ENCODE results near the gene TBC1D22A. TPM values are rescaled to one million over a fixed set of nuclear protein-coding genes. Genes with fewer than 3 reads are reported as not detected.
"Not testable (repeated sequence)": the region's sequence is repeated elsewhere in the genome, so short reads cannot be mapped to it uniquely, and the experiment has no call there.

The TBC1D22A gene
- total and polyA plus RNA-seq, 11 donors, result 9.4 to 30.7 (median 18.6) TPM

DNA sequence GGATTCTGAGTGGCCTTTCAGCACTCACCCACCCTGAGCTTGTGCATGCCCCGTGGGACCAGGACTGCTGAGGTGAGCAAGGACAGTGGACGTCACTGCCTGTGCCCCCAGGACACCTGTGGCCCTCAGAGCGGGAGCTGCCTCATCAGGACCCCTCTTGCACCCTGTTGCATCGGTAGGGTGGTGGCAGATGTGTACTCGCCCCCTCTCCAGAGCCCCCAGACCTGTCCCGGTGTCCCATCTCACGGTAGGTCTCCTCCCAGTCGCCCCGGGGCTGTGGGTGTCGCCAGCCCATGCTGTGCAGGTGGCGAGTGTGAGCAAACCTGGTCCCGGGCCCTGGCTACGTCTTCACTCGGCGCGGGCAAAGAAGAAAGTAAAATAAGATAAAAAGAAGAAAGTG is 374.2 kb downstream of the TBC1D22A start:
- ATAC-seq (no peak), DNase-seq (no peak)
- Histone ChIP-seq H3K27ac (no peak overlapping the region), H3K36me3 (no peaks in the 10 kb centered on the region), H3K4me1 (no peaks in the 10 kb centered on the region), H3K9me3 (no peaks in the 10 kb centered on the region), H3K27me3 (no peaks in the 10 kb centered on the region), H3K4me3 (no peak overlapping the region)
- 87 to 98% (median 97%) methylated on average over 15 to 16 of the region's 16 CpGs for WGBS, 4 donors
- TF ChIP-seq CTCF (IDR thresholded peaks at IDR 0.05) (no peak), POLR2A (IDR thresholded peaks at IDR 0.05) (no peak)
- intact Hi-C loops (cut with DNase I), result no loop called here

DNA sequence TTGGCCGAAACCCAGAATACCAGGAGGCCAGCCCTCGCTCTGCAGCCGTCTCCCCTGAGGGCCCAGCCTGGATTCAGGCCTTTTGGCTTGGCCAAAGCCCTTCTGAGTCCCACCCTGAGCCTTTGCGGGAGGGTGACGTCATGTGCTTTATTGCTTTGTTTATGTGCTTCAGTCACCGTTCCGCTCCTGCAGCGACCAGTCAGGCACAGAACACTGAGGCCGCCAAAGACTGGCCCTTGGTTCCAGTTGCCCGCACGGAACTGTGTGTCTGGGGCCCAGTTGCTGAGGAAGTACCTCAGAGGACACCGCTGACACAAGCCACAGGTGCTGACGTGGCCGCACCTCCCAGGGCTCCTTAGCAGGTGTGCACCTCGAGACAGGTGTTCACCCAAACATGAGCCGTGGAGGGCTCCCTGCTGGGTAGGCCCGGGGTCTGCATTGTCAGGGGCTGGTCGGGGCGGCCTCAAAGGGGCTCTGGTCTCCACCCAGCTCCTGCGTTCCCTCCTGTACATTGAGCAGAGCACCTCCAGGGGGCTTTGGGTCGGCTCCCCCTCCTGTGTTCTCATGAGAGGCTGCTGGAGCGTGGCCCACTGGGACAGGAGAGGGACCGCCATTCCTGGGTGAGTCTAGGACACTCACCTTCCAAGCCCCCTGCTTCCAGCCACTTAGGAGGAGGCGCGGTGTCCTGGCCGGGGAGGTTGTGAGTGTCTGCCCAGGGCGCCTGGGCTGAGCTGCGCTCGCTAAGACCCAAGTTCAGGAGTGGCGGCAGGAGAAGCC is 376.8 kb downstream of the TBC1D22A start:
- intact Hi-C loops (cut with DNase I), result no loop called here
- H3K27ac ChIP-seq, result no peak overlapping the region
- WGBS, 4 donors, result 91 to 97% (median 95%) methylated on average over 14 to 30 of the region's 30 CpGs
- peaks cover 0 to 8% (median 0%) of the 10 kb centered on the region in 12 donors for H3K4me1 ChIP-seq
- DNase-seq (peak in 2 of 5 donors; percentile 7 to 54), ATAC-seq (no peak)
- no peaks in the 10 kb centered on the region for H3K27me3 ChIP-seq
- H3K36me3 ChIP-seq, result no peaks in the 10 kb centered on the region
- TF ChIP-seq CTCF (IDR thresholded peaks at IDR 0.05) (no peak), POLR2A (IDR thresholded peaks at IDR 0.05) (no peak)
- H3K9me3 ChIP-seq, result no peaks in the 10 kb centered on the region
- no peak overlapping the region for H3K4me3 ChIP-seq

DNA sequence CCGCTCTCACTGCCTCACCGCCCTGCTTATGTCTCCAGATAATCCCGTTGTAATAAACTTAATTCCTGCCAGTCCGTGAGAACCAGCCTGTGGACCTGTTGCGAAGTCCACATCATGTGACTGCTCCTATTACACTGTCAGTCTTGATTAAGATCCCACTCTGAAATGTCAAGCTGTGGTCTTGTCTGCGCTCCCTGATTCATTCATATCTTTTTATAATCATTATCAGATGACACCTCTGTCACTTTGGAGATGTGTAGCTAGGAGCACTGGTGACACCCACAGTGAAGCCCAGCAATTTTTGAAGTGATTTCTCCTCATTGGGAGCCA is 377.3 kb downstream of the TBC1D22A start:
- H3K4me3 ChIP-seq, result no peak overlapping the region
- intact Hi-C loops (cut with DNase I), result no loop called here
- peaks cover 0 to 8% (median 0%) of the 10 kb centered on the region in 12 donors for H3K4me1 ChIP-seq
- no peaks in the 10 kb centered on the region for H3K27me3 ChIP-seq
- H3K36me3 ChIP-seq, result no peaks in the 10 kb centered on the region
- no peak for DNase-seq
- TF ChIP-seq CTCF (IDR thresholded peaks at IDR 0.05), result no peak
- no peak for ATAC-seq
- H3K9me3 ChIP-seq, result no peaks in the 10 kb centered on the region
- H3K27ac ChIP-seq, result no peak overlapping the region
- WGBS, 4 donors, result 93 to 98% (median 96%) methylated on average over 6 of the region's 6 CpGs

GRCh38 chr22:47140975-47141374 is 378.5 kb downstream of the TBC1D22A start:
- H3K4me3 ChIP-seq; intact Hi-C loops (cut with DNase I); H3K27me3 ChIP-seq; H3K27ac ChIP-seq; ATAC-seq; H3K9me3 ChIP-seq; H3K4me1 ChIP-seq; H3K36me3 ChIP-seq: not testable (repeated sequence)
- 92 to 98% (median 95%) methylated on average over 8 of the region's 8 CpGs for WGBS, 4 donors
- DNase-seq, result peak in 1 of 5 donors; percentile 5

Measured in heart left ventricle (tissue), 16 donors.